HL-60 (cell line): ENCODE data around the gene PLXDC2.

ENCODE experiments used
- CTCF ChIP-seq: IDR thresholded peaks from one replicate; pipeline ENCODE4 v1.5.1; 2011; ENCODE audit warnings: low read length, control low read depth, inconsistent platforms; ENCODE audit not compliant: insufficient read depth
- GABPA ChIP-seq: IDR thresholded peaks from 2 replicates; pipeline ENCODE4 v1.6.1; 2012; ENCODE audit warnings: low read depth
- POLR2AphosphoS5 ChIP-seq: IDR thresholded peaks from 2 replicates; pipeline ENCODE4 v1.6.1; 2012; ENCODE audit warnings: low read depth
- REST ChIP-seq: IDR thresholded peaks from 2 replicates; pipeline ENCODE4 v1.6.1; 2012; ENCODE audit warnings: low read depth; ENCODE audit not compliant: insufficient replicate concordance
- SPI1 ChIP-seq: IDR thresholded peaks from 2 replicates; pipeline ENCODE4 v1.6.1; 2012; ENCODE audit warnings: low read depth, mild to moderate bottlenecking, borderline replicate concordance

- TF ChIP-seq GABPA (no peak), CTCF (no peak), POLR2AphosphoS5 (no peak), REST (no peak), SPI1 (no peak)
Observed at GRCh38 chr10:20128811-20129210, 312.6 kb downstream of the PLXDC2 start.
